HG02840 (cell line): ENCODE data around the gene PDIA2.

Source experiments
- ATAC-seq: cut with Tn5 transposase; IDR thresholded peaks from one replicate; pipeline ENCODE4 v1.9.1; 2021; ENCODE audit warnings: mild to moderate bottlenecking, moderate library complexity, moderate number of reproducible peaks; ENCODE audit not compliant: unreplicated experiment, low FRiP score

Gene PDIA2

GRCh38 chr16:279531-279930 lies 3.4 kb upstream of the PDIA2 start:
- ATAC-seq = no peak

GRCh38 chr16:280005-280460 lies 2.9 kb upstream of the PDIA2 start:
- no peak for ATAC-seq

- no peak for ATAC-seq
Observed at GRCh38 chr16:280552-280951, 2.4 kb upstream of the PDIA2 start, which contains the start of gene ARHGDIG. Gene ARHGDIG (plus strand): TSS chr16:280591. CDS start chr16:280681, 90 bp downstream.

GRCh38 chr16:280991-281659 lies 1.8 kb upstream of the PDIA2 start:
- no peak for ATAC-seq

GRCh38 chr16:281660-282255 lies 1.2 kb upstream of the PDIA2 start:
- ATAC-seq = no peak

- ATAC-seq = no peak
Observed at GRCh38 chr16:282491-282890, 473 bp upstream of the PDIA2 start.

- no peak for ATAC-seq
Observed at GRCh38 chr16:284204-285120, 1.5 kb downstream of the PDIA2 start.

GRCh38 chr16:285146-286055 lies 2.4 kb downstream of the PDIA2 start:
- no peak for ATAC-seq

- ATAC-seq = no peak
Observed at GRCh38 chr16:286491-287297, 3.7 kb downstream of the PDIA2 start.

- no peak for ATAC-seq
Observed at GRCh38 chr16:287298-287811, 4.4 kb downstream of the PDIA2 start.

- ATAC-seq = no peak
Observed at GRCh38 chr16:287981-288920, 5.3 kb downstream of the PDIA2 start.

GRCh38 chr16:289395-289997 lies 6.5 kb downstream of the PDIA2 start:
- no peak for ATAC-seq

- no peak for ATAC-seq
Observed at GRCh38 chr16:290015-290680, 7.2 kb downstream of the PDIA2 start.

- ATAC-seq = no peak
Observed at GRCh38 chr16:290681-291405, 7.9 kb downstream of the PDIA2 start.

GRCh38 chr16:291539-291938 lies 8.6 kb downstream of the PDIA2 start:
- no peak for ATAC-seq

GRCh38 chr16:293043-293775 lies 10.2 kb downstream of the PDIA2 start:
- ATAC-seq = no peak
